Astrocyte (in vitro differentiated cells and primary cell): ENCODE data around the gene ESRRG.

Experiments used
- EZH2 ChIP-seq: IDR thresholded peaks from 2 replicates; pipeline ENCODE4 v1.6.1; 2012; ENCODE audit warnings: mild to moderate bottlenecking, low read length, inconsistent platforms; ENCODE audit not compliant: insufficient read depth
- TF ChIP-seq, protein P1 (sequence below): IDR thresholded peaks from 2 replicates; pipeline ENCODE4 v1.5.1; 2011; ENCODE audit warnings: low read depth, mild to moderate bottlenecking, inconsistent platforms, low read length, moderate library complexity; ENCODE audit not compliant: insufficient read depth

DNA sequence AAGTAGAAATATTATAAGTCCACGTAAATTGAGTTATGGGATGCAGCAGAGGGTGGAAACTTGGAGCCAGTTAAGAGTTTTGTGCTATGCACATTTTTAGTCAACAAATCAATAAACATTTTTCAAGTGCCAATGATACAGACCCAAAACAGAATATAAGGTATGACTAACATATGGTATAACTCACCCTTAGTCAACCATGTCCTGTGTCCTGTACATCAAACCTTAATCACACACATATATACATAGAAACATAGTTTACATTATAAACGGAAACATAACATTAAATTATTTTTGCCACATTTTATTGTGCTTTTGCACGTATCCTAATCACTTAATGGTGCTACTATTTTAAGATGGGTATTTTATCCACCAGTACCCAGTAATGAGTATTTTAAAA, 163.9 kb downstream of the ESRRG start:
- TF ChIP-seq, protein P1, sequence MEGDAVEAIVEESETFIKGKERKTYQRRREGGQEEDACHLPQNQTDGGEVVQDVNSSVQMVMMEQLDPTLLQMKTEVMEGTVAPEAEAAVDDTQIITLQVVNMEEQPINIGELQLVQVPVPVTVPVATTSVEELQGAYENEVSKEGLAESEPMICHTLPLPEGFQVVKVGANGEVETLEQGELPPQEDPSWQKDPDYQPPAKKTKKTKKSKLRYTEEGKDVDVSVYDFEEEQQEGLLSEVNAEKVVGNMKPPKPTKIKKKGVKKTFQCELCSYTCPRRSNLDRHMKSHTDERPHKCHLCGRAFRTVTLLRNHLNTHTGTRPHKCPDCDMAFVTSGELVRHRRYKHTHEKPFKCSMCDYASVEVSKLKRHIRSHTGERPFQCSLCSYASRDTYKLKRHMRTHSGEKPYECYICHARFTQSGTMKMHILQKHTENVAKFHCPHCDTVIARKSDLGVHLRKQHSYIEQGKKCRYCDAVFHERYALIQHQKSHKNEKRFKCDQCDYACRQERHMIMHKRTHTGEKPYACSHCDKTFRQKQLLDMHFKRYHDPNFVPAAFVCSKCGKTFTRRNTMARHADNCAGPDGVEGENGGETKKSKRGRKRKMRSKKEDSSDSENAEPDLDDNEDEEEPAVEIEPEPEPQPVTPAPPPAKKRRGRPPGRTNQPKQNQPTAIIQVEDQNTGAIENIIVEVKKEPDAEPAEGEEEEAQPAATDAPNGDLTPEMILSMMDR = no peak
- TF ChIP-seq EZH2 = no peak
